Astrocyte of the spinal cord (primary cell): ENCODE data around the gene SLC8A3.
A peak's percentile ranks its signal among the peaks of the same experiment; 100 is the strongest.

Experiments used
- DNase-seq: peaks from one replicate; pipeline ENCODE4 v3.0.0; 2011; ENCODE audit warnings: low read depth, low spot score
- H3K4me3 ChIP-seq: 2 replicates; pipeline ENCODE4 v1.5.1; 2011; ENCODE audit warnings: low read depth, mild to moderate bottlenecking, low read length, moderate library complexity
- CTCF ChIP-seq: IDR thresholded peaks from 2 replicates; pipeline ENCODE4 v1.5.1; 2012; ENCODE audit warnings: low read depth, mild to moderate bottlenecking, low read length, inconsistent platforms
- in situ Hi-C: cut with HindIII; loops from 2 replicates; pipeline ENCODE4 v1.10.0; 2017; ENCODE audit warnings: low sequenced_read_pairs

The SLC8A3 gene

GRCh38 chr14:70049605-70050004 is 139.1 kb downstream of the SLC8A3 start:
- no peak overlapping the region for H3K4me3 ChIP-seq
- TF ChIP-seq CTCF = no peak
- DNase-seq = no peak
- in situ Hi-C loops = no loop called here

GRCh38 chr14:70048313-70048654 is 140.5 kb downstream of the SLC8A3 start:
- no peak overlapping the region for H3K4me3 ChIP-seq
- in situ Hi-C loops = no loop called here
- TF ChIP-seq CTCF = no peak
- DNase-seq = no peak

GRCh38 chr14:70047598-70048312 is 141.0 kb downstream of the SLC8A3 start:
- no peak overlapping the region for H3K4me3 ChIP-seq
- in situ Hi-C loops = no loop called here
- DNase-seq = no peak
- TF ChIP-seq CTCF = no peak

- no peak overlapping the region for H3K4me3 ChIP-seq
- TF ChIP-seq CTCF = peak; percentile 76
- in situ Hi-C loops = no loop called here
- DNase-seq = peak; percentile 40
Measured at GRCh38 chr14:70045844-70046535, 142.8 kb downstream of the SLC8A3 start.

GRCh38 chr14:70045310-70045709 is 143.4 kb downstream of the SLC8A3 start:
- no peak overlapping the region for H3K4me3 ChIP-seq
- in situ Hi-C loops = no loop called here
- no peak for DNase-seq
- TF ChIP-seq CTCF = no peak

GRCh38 chr14:70043001-70043400 is 145.8 kb downstream of the SLC8A3 start:
- in situ Hi-C loops = no loop called here
- DNase-seq = no peak
- H3K4me3 ChIP-seq = no peak overlapping the region
- TF ChIP-seq CTCF = no peak
